DMS53 treated with DMSO at 0.1 percent for 48 hours (cell line): ENCODE results near the gene MMP19.
"Not testable (repeated sequence)": the region's sequence is repeated elsewhere in the genome, so short reads cannot be mapped to it uniquely, and the experiment has no call there.

ENCODE experiments used
- DNase-seq: peaks from one replicate; lab custom pipeline; 2025; ENCODE audit not compliant: unreplicated experiment; lab: John Stamatoyannopoulos, UW

The MMP19 gene

GRCh38 chr12:55842681-55843429 is at the start of gene MMP19:
TSS of gene MMP19 (minus strand) at chr12:55842936. CDS start at chr12:55842830, 106 bp downstream.
- no peak for DNase-seq

GRCh38 chr12:55891310-55891709 is 48.6 kb upstream of the MMP19 start:
- no peak for DNase-seq

- DNase-seq, result no peak
Observed at GRCh38 chr12:55885113-55885512, 42.4 kb upstream of the MMP19 start.

GRCh38 chr12:55877824-55878223 is 35.1 kb upstream of the MMP19 start:
- DNase-seq, result no peak

- DNase-seq, result no peak
Observed at GRCh38 chr12:55875704-55876467, 33.1 kb upstream of the MMP19 start.

GRCh38 chr12:55874443-55874842 is 31.7 kb upstream of the MMP19 start:
- no peak for DNase-seq

GRCh38 chr12:55866454-55867004 is 23.8 kb upstream of the MMP19 start:
- DNase-seq, result not testable (repeated sequence)

- DNase-seq, result no peak
Observed at GRCh38 chr12:55865327-55865726, 22.6 kb upstream of the MMP19 start.

- DNase-seq, result not testable (repeated sequence)
Observed at GRCh38 chr12:55862931-55863330, 20.2 kb upstream of the MMP19 start.

- DNase-seq, result no peak
Observed at GRCh38 chr12:55862286-55862685, 19.6 kb upstream of the MMP19 start.

GRCh38 chr12:55861871-55862270 is 19.1 kb upstream of the MMP19 start:
- DNase-seq, result no peak

- DNase-seq, result no peak
Observed at GRCh38 chr12:55861396-55861795, 18.7 kb upstream of the MMP19 start.

GRCh38 chr12:55852740-55853139 is 10.0 kb upstream of the MMP19 start:
- DNase-seq, result no peak

GRCh38 chr12:55850893-55851292 is 8.2 kb upstream of the MMP19 start:
- no peak for DNase-seq

GRCh38 chr12:55850401-55850800 is 7.7 kb upstream of the MMP19 start:
- no peak for DNase-seq

- DNase-seq, result no peak
Observed at GRCh38 chr12:55849616-55850343, 7.0 kb upstream of the MMP19 start.

GRCh38 chr12:55847603-55848291 is 5.0 kb upstream of the MMP19 start:
- DNase-seq, result no peak

- DNase-seq, result no peak
Observed at GRCh38 chr12:55847033-55847432, 4.3 kb upstream of the MMP19 start.

GRCh38 chr12:55845785-55846496 is 3.2 kb upstream of the MMP19 start:
- no peak for DNase-seq

- DNase-seq, result no peak
Observed at GRCh38 chr12:55845361-55845760, 2.6 kb upstream of the MMP19 start.
